Anterior cingulate cortex (tissue), 58 donors: Measurements from ENCODE around the gene PRR14L.

Source experiments
- DNase-seq, 58 donors: peaks; one replicate each; lab custom pipeline; 2025; lab: John Stamatoyannopoulos, UW

The PRR14L gene

GRCh38 chr22:31647523-31648320 lies 102.2 kb downstream of the PRR14L start:
- no peak for DNase-seq

- no peak for DNase-seq
These were observed 102.9 kb downstream of the PRR14L start for GRCh38 chr22:31647066-31647465.

- DNase-seq, result no peak
These were observed 103.5 kb downstream of the PRR14L start for GRCh38 chr22:31646186-31647019.

- no peak for DNase-seq
These were observed 110.4 kb downstream of the PRR14L start for GRCh38 chr22:31639436-31640039.

GRCh38 chr22:31637891-31638618 lies 111.9 kb downstream of the PRR14L start:
- peak in 7 of 58 donors; percentile 17 to 45 (median 24) for DNase-seq

GRCh38 chr22:31637447-31637890 lies 112.5 kb downstream of the PRR14L start:
- DNase-seq, result peak in 2 of 58 donors; percentile 11 to 22

GRCh38 chr22:31635638-31636306 lies 114.2 kb downstream of the PRR14L start:
- no peak for DNase-seq

- DNase-seq, result no peak
These were observed 118.5 kb downstream of the PRR14L start for GRCh38 chr22:31631436-31631835.
